ENCODE data around the gene FAM241A.

GRCh38 chr4:112142182-112142581 lies 3.1 kb upstream of the FAM241A start:
- no peak for TF ChIP-seq JUN (IDR thresholded peaks at IDR 0.05; ENCODE audit: borderline replicate concordance, insufficient read depth, insufficient read length, low read depth)
- no peak for TF ChIP-seq CTCF (IDR thresholded peaks at IDR 0.05; ENCODE audit: extremely low read depth in 1 of 2, insufficient read depth in 1 of 2, low read depth in 1 of 2, low read length in 2 of 2)
- TF ChIP-seq POLR2AphosphoS5 (IDR thresholded peaks at IDR 0.05; ENCODE audit: insufficient read depth, low read depth, low read length), result no peak
- TF ChIP-seq, protein P1, sequence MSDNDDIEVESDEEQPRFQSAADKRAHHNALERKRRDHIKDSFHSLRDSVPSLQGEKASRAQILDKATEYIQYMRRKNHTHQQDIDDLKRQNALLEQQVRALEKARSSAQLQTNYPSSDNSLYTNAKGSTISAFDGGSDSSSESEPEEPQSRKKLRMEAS (IDR thresholded peaks at IDR 0.05; ENCODE audit: insufficient read depth, insufficient read length), result no peak
- no peak for TF ChIP-seq EZH2 (IDR thresholded peaks at IDR 0.05; ENCODE audit: borderline replicate concordance, low read depth, low read length, severe bottlenecking)
- TF ChIP-seq MYC (IDR thresholded peaks at IDR 0.05; ENCODE audit: low read depth, low read length), result no peak
- no peak for TF ChIP-seq POLR2A (IDR thresholded peaks at IDR 0.05; ENCODE audit: low read depth, low read length)

Measured in endothelial cell of umbilical vein (primary cell).